H9 (cell line): ENCODE data around the gene CORO7. TPM values are rescaled to one million over a fixed set of nuclear protein-coding genes. Genes with fewer than 3 reads are reported as not detected.

Source experiments
- DNase-seq: peaks from one replicate; pipeline ENCODE4 v3.0.0-alpha.2; 2017
- H2AFZ ChIP-seq: one replicate; pipeline ENCODE4 v1.6.1; 2013; ENCODE audit warnings: mild to moderate bottlenecking, low read length, control low read depth, moderate library complexity
- H2AK5ac ChIP-seq: 2 replicates; pipeline ENCODE4 v1.6.1; 2013; ENCODE audit warnings: low read length, control low read depth, mixed read lengths; ENCODE audit not compliant: insufficient read length
- H2BK120ac ChIP-seq: one replicate; pipeline ENCODE4 v1.6.1; 2013; ENCODE audit warnings: low read depth, mild to moderate bottlenecking, low read length, control low read depth, inconsistent platforms; ENCODE audit not compliant: poor library complexity, severe bottlenecking
- H2BK12ac ChIP-seq: 2 replicates; pipeline ENCODE4 v1.6.1; 2013; ENCODE audit warnings: low read length, control low read depth, mixed read lengths, low read depth; ENCODE audit not compliant: insufficient read length
- H2BK15ac ChIP-seq: 2 replicates; pipeline ENCODE4 v1.6.1; 2013; ENCODE audit warnings: low read depth, low read length, control low read depth
- H2BK20ac ChIP-seq: one replicate; pipeline ENCODE4 v1.6.1; 2013; ENCODE audit warnings: low read depth, mild to moderate bottlenecking, low read length, control low read depth, inconsistent platforms; ENCODE audit not compliant: poor library complexity, severe bottlenecking
- H2BK5ac ChIP-seq: 2 replicates; pipeline ENCODE4 v1.6.1; 2013; ENCODE audit warnings: low read length, control low read depth, mixed read lengths; ENCODE audit not compliant: insufficient read length
- H3K14ac ChIP-seq: 2 replicates; pipeline ENCODE4 v1.6.1; 2013; ENCODE audit warnings: low read length, control low read depth; ENCODE audit not compliant: insufficient read depth
- H3K18ac ChIP-seq: 2 replicates; pipeline ENCODE4 v1.6.1; 2013; ENCODE audit warnings: low read depth, mild to moderate bottlenecking, mixed read lengths, low read length, control low read depth; ENCODE audit not compliant: insufficient read length
- H3K23ac ChIP-seq: 2 replicates; pipeline ENCODE4 v1.6.1; 2013; ENCODE audit warnings: low read length, control low read depth, mixed read lengths, low read depth; ENCODE audit not compliant: insufficient read length
- H3K23me2 ChIP-seq: 2 replicates; pipeline ENCODE4 v1.6.1; 2013; ENCODE audit warnings: low read depth, mild to moderate bottlenecking, mixed read lengths, low read length, control low read depth; ENCODE audit not compliant: insufficient read length, poor library complexity, severe bottlenecking
- H3K27ac ChIP-seq: 2 replicates; pipeline ENCODE4 v1.5.1; 2013; ENCODE audit warnings: low read length, control low read depth, mixed read lengths, low read depth; ENCODE audit not compliant: insufficient read length
- H3K27me3 ChIP-seq: 2 replicates; pipeline ENCODE4 v1.6.1; 2013; ENCODE audit warnings: low read length, control low read depth, inconsistent platforms; ENCODE audit not compliant: insufficient read depth
- H3K4ac ChIP-seq: 2 replicates; pipeline ENCODE4 v1.6.1; 2013; ENCODE audit warnings: low read depth, mild to moderate bottlenecking, control low read depth, inconsistent platforms, low read length, moderate library complexity
- H3K4me1 ChIP-seq: 2 replicates; pipeline ENCODE4 v1.6.1; 2013; ENCODE audit warnings: low read length, control low read depth, inconsistent platforms; ENCODE audit not compliant: insufficient read depth
- H3K4me2 ChIP-seq: 2 replicates; pipeline ENCODE4 v1.6.1; 2013; ENCODE audit warnings: low read length, control low read depth, mixed read lengths; ENCODE audit not compliant: insufficient read length, insufficient read depth
- H3K56ac ChIP-seq: 2 replicates; pipeline ENCODE4 v1.6.1; 2013; ENCODE audit warnings: low read depth, mild to moderate bottlenecking, mixed read lengths, low read length, control low read depth; ENCODE audit not compliant: insufficient read length
- H3K79me1 ChIP-seq: 2 replicates; pipeline ENCODE4 v1.6.1; 2013; ENCODE audit warnings: low read depth, mild to moderate bottlenecking, moderate library complexity, low read length, control low read depth, inconsistent platforms; ENCODE audit not compliant: insufficient read depth, poor library complexity, severe bottlenecking
- H3K79me2 ChIP-seq: 2 replicates; pipeline ENCODE4 v1.6.1; 2013; ENCODE audit warnings: low read length, control low read depth, inconsistent platforms; ENCODE audit not compliant: insufficient read depth
- H3K9ac ChIP-seq: 2 replicates; pipeline ENCODE4 v1.6.1; 2013; ENCODE audit warnings: low read length, control low read depth, mixed read lengths; ENCODE audit not compliant: insufficient read length; ENCODE audit errors: extremely low read depth
- H3K9me3 ChIP-seq: one replicate; pipeline ENCODE4 v1.6.1; 2013; ENCODE audit warnings: low read depth, low read length, inconsistent platforms; ENCODE audit not compliant: control insufficient read depth
- H3T11ph ChIP-seq: one replicate; pipeline ENCODE4 v1.6.1; 2013; ENCODE audit warnings: mild to moderate bottlenecking, low read length, control low read depth, inconsistent platforms
- H4K20me1 ChIP-seq: one replicate; pipeline ENCODE4 v1.6.1; 2013; ENCODE audit not compliant: control insufficient read depth, insufficient read length, insufficient read depth
- H4K5ac ChIP-seq: 2 replicates; pipeline ENCODE4 v1.6.1; 2013; ENCODE audit warnings: low read depth, mild to moderate bottlenecking, mixed read lengths, low read length, control low read depth; ENCODE audit not compliant: insufficient read length
- H4K8ac ChIP-seq: replicated peaks from 2 replicates; pipeline ENCODE4 v1.6.1; 2013; ENCODE audit warnings: low read length, control low read depth, mixed read lengths, low read depth; ENCODE audit not compliant: insufficient read length
- H4K91ac ChIP-seq: 2 replicates; pipeline ENCODE4 v1.6.1; 2013; ENCODE audit warnings: low read depth, mild to moderate bottlenecking, moderate library complexity, mixed read lengths, low read length, control low read depth; ENCODE audit not compliant: insufficient read length
- H3K27ac Mint-ChIP-seq, 3 experiments: 2 replicates in 2 of 3; 3 replicates in 1 of 3; pipeline ENCODE4 v1.8.0; 2020 to 2021; ENCODE audit warnings: mixed read lengths in 3 of 3, mild to moderate bottlenecking in 1 of 3, moderate library complexity in 1 of 3
- H3K27me3 Mint-ChIP-seq: 2 replicates; pipeline ENCODE4 v1.8.0; 2021; ENCODE audit warnings: low read depth, mild to moderate bottlenecking, moderate library complexity, mixed read lengths
- H3K36me3 Mint-ChIP-seq, 3 experiments: 2 replicates in 2 of 3; 3 replicates in 1 of 3; pipeline ENCODE4 v1.8.0; 2020 to 2021; ENCODE audit warnings: low read depth in 3 of 3, mixed read lengths in 3 of 3; ENCODE audit not compliant: insufficient read depth in 1 of 3
- H3K4me1 Mint-ChIP-seq, 2 experiments: 2 replicates each; pipeline ENCODE4 v1.8.0; 2020; ENCODE audit warnings: mixed read lengths in 2 of 2
- H3K4me3 Mint-ChIP-seq, 2 experiments: 2 replicates in 1 of 2; 3 replicates in 1 of 2; pipeline ENCODE4 v1.8.0; 2020 to 2021; ENCODE audit warnings: mild to moderate bottlenecking in 2 of 2, mixed read lengths in 2 of 2, moderate library complexity in 1 of 2
- H3K9me3 Mint-ChIP-seq, 2 experiments: 2 replicates in 1 of 2; 3 replicates in 1 of 2; pipeline ENCODE4 v1.8.0; 2020; ENCODE audit warnings: mild to moderate bottlenecking in 2 of 2, mixed read lengths in 2 of 2, moderate library complexity in 1 of 2
- WGBS: extraction: QIAGEN DNeasy Blood & Tissue Kit; methylation state at CpG from one replicate; pipeline ENCODE4 v1.1.7; 2013; ENCODE audit warnings: missing lambda C conversion rate, low lambda C conversion rate, mixed read lengths; ENCODE audit not compliant: insufficient read length; ENCODE audit errors: extremely low coverage; 5-methylcytosine and 5-hydroxymethylcytosine counted together
- total RNA-seq: library from RNA; stranded (reverse); gene quantifications from 2 replicates; pipeline ENCODE4 v1.2.1, GENCODE V29; 2021
- TF ChIP-seq, protein P1 (sequence below): fragments of 200-600 bp; sonication (generic); conservative IDR thresholded peaks from 3 replicates; pipeline ENCODE4 v1.8.0; 2021; ENCODE audit warnings: antibody characterized with exemption, mild to moderate bottlenecking

Gene CORO7
- total RNA-seq, 1 experiment from 2014 or later: 38.4 TPM

GRCh38 chr16:4361033-4361943 is 55.1 kb downstream of the CORO7 start:
- Mint-ChIP-seq H3K27ac (no peak overlapping the region), H3K36me3 (peaks cover 2 to 4% (median 2%) of the 10 kb centered on the region in 3 experiments; a peak in 2 of 7 replicates), H3K9me3 (no peaks in the 10 kb centered on the region; a peak in 1 of 5 replicates), H3K27me3 (no peaks in the 10 kb centered on the region), H3K4me3 (no peak overlapping the region), H3K4me1 (0 out of 4 replicates have a peak, but pooled peaks cover 0 to 3% of the 10 kb centered on the region in 2 experiments)
- Histone ChIP-seq H3K4me1 (no peaks in the 10 kb centered on the region), H2BK120ac (no peak overlapping the region), H4K8ac (no peak overlapping the region), H2BK12ac (no peak overlapping the region), H3T11ph (no peak overlapping the region), H4K20me1 (no peaks in the 10 kb centered on the region), H3K4ac (no peak overlapping the region), H3K27ac (no peak overlapping the region), H4K91ac (no peak overlapping the region), H3K27me3 (no peaks in the 10 kb centered on the region), H3K56ac (no peak overlapping the region), H2AFZ (no peak overlapping the region), H2BK5ac (no peak overlapping the region), H3K23me2 (peaks cover 4% of the 10 kb centered on the region), H3K18ac (no peak overlapping the region), H3K9me3 (no peaks in the 10 kb centered on the region), H3K23ac (no peak overlapping the region), H2AK5ac (no peak overlapping the region), H3K79me2 (no peaks in the 10 kb centered on the region), H3K4me2 (no peak overlapping the region), H3K14ac (no peak overlapping the region; the same call in 1 of the 2 replicates), H2BK20ac (no peak overlapping the region), H4K5ac (no peak overlapping the region), H2BK15ac (no peak overlapping the region), H3K79me1 (no peaks in the 10 kb centered on the region), H3K9ac (no peak overlapping the region)
- no peak for DNase-seq
- WGBS: no CpG with 5 or more reads among the region's 28 CpGs
- TF ChIP-seq, protein P1, sequence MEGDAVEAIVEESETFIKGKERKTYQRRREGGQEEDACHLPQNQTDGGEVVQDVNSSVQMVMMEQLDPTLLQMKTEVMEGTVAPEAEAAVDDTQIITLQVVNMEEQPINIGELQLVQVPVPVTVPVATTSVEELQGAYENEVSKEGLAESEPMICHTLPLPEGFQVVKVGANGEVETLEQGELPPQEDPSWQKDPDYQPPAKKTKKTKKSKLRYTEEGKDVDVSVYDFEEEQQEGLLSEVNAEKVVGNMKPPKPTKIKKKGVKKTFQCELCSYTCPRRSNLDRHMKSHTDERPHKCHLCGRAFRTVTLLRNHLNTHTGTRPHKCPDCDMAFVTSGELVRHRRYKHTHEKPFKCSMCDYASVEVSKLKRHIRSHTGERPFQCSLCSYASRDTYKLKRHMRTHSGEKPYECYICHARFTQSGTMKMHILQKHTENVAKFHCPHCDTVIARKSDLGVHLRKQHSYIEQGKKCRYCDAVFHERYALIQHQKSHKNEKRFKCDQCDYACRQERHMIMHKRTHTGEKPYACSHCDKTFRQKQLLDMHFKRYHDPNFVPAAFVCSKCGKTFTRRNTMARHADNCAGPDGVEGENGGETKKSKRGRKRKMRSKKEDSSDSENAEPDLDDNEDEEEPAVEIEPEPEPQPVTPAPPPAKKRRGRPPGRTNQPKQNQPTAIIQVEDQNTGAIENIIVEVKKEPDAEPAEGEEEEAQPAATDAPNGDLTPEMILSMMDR: no peak
